K562 (cell line): ENCODE measurements around the gene SH3TC1.

ENCODE experiments used
- FOS ChIP-seq: IDR thresholded peaks from 3 replicates; pipeline ENCODE4 v1.6.1; 2011; ENCODE audit not compliant: insufficient read length; ENCODE audit errors: extremely low read depth
- SPI1 ChIP-seq: IDR thresholded peaks from 2 replicates; pipeline ENCODE4 v1.6.1; 2011; ENCODE audit warnings: low read depth, low read length, control low read depth, borderline replicate concordance
- TF ChIP-seq, protein P1 (sequence below), 3 experiments: IDR thresholded peaks in 2 of 3; conservative IDR thresholded peaks in 1 of 3; 2 replicates each; pipeline ENCODE4 v1.5.1; 2011 to 2012; ENCODE audit warnings: low read length in 3 of 3, mild to moderate bottlenecking in 3 of 3, control low read depth in 2 of 3, improper control_type of control experiment in 1 of 3, inconsistent platforms in 1 of 3, low read depth in 1 of 3, mixed read lengths in 1 of 3, moderate library complexity in 1 of 3; ENCODE audit not compliant: insufficient read depth in 2 of 3

DNA sequence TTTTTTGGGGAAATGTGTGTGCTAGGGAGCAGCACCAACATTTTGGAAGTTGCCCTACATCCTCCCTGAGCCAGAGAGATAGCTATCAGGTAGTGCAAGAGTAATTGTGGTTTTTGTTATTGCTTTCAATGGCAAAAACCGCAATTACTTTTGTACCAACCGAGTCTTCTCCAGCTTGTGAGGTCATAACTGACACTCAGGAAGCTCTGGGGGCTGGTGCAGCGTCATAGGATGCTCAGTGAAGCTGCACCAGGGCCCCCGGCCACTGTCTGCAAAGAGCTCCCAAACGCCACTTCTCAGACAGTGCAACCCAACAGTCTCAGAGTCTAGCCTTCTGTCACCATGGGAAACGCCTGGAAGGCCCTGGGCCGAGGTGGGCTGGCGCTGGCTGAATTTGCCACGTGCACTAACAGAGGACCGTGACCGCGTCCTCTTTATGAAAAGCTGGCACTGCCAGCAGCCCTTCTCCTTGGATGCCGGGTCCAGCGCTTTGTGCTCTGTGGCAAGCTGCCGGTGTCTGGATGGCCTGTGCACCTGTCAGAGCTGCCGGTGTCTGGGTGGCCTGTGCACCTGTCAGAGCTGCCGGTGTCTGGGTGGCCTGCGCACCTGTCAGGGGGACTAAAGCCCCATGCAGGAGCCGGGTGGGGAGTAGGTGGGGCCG lies 19.4 kb downstream of the SH3TC1 start:
- TF ChIP-seq FOS (no peak), SPI1 (no peak)
- TF ChIP-seq, protein P1, sequence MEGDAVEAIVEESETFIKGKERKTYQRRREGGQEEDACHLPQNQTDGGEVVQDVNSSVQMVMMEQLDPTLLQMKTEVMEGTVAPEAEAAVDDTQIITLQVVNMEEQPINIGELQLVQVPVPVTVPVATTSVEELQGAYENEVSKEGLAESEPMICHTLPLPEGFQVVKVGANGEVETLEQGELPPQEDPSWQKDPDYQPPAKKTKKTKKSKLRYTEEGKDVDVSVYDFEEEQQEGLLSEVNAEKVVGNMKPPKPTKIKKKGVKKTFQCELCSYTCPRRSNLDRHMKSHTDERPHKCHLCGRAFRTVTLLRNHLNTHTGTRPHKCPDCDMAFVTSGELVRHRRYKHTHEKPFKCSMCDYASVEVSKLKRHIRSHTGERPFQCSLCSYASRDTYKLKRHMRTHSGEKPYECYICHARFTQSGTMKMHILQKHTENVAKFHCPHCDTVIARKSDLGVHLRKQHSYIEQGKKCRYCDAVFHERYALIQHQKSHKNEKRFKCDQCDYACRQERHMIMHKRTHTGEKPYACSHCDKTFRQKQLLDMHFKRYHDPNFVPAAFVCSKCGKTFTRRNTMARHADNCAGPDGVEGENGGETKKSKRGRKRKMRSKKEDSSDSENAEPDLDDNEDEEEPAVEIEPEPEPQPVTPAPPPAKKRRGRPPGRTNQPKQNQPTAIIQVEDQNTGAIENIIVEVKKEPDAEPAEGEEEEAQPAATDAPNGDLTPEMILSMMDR (IDR thresholded peaks at IDR 0.05 in 2 of 3, conservative IDR thresholded peaks at IDR 0.05 in 1 of 3; ENCODE audit: insufficient read depth in 2 of 3, low read depth in 1 of 3, low read length in 3 of 3): no peak
